HepG2 (cell line): ENCODE results near the gene CNBD2. TPM values are rescaled to one million over a fixed set of nuclear protein-coding genes. Genes with fewer than 3 reads are reported as not detected.

Source experiments
- BRD4 ChIP-seq: sonication (generic); formaldehyde crosslinking; IDR thresholded peaks from 2 replicates; pipeline ENCODE4 v1.4.0; 2020; ENCODE audit warnings: missing genetic modification reagents
- DPF2 ChIP-seq: sonication (generic); formaldehyde crosslinking; IDR thresholded peaks from 2 replicates; pipeline ENCODE4 v1.4.0; 2020; ENCODE audit warnings: mild to moderate bottlenecking, low read depth, missing genetic modification reagents, borderline replicate concordance
- EHMT2 ChIP-seq: fragments of 200-600 bp; sonication (generic); IDR thresholded peaks from 2 replicates; pipeline ENCODE4 v1.7.0; 2017; ENCODE audit warnings: antibody characterized with exemption, low read depth, low read length, borderline replicate concordance
- KDM1A ChIP-seq: IDR thresholded peaks from 2 replicates; pipeline ENCODE4 v1.6.1; 2016; ENCODE audit warnings: missing compliant biosample characterization
- NCOA2 ChIP-seq: sonication (generic); formaldehyde crosslinking; IDR thresholded peaks from 2 replicates; pipeline ENCODE4 v1.8.0; 2022; ENCODE audit warnings: inconsistent platforms
- NONO ChIP-seq, 2 experiments: fragments of 450-650 bp in 1 of 2; sonication (generic) in 1 of 2; formaldehyde crosslinking in 1 of 2; IDR thresholded peaks in 1 of 2; conservative IDR thresholded peaks in 1 of 2; 2 replicates each; pipeline versions ENCODE4 v1.6.1 to v1.8.0; 2017 to 2022; ENCODE audit warnings: mild to moderate bottlenecking in 1 of 2, missing genetic modification reagents in 1 of 2, moderate library complexity in 1 of 2
- PHF21A ChIP-seq: sonication (generic); formaldehyde crosslinking; IDR thresholded peaks from 2 replicates; pipeline ENCODE4 v1.5.0; 2020; ENCODE audit warnings: mild to moderate bottlenecking, missing genetic modification reagents
- RARA ChIP-seq: IDR thresholded peaks from 2 replicates; pipeline ENCODE4 v1.6.1; 2016; ENCODE audit warnings: missing genetic modification reagents, missing compliant biosample characterization
- RFXANK ChIP-seq: IDR thresholded peaks from 2 replicates; pipeline ENCODE4 v1.6.1; 2016
- SOX13 ChIP-seq, 3 experiments: fragments of 450-650 bp in 1 of 3; sonication (generic) in 1 of 3; formaldehyde crosslinking in 1 of 3; IDR thresholded peaks in 2 of 3; conservative IDR thresholded peaks in 1 of 3; 2 replicates each; pipeline versions ENCODE4 v1.5.0 to v1.6.1; 2016 to 2020; ENCODE audit warnings: antibody characterized with exemption in 1 of 3, mild to moderate bottlenecking in 1 of 3, missing compliant biosample characterization in 1 of 3, missing genetic modification reagents in 1 of 3, moderate library complexity in 1 of 3
- TBL1XR1 ChIP-seq: fragments of 150-350 bp; IDR thresholded peaks from 2 replicates; pipeline ENCODE4 v1.6.1; 2014; ENCODE audit warnings: borderline replicate concordance, low read length; ENCODE audit not compliant: partially characterized antibody
- TCF12 ChIP-seq, 2 experiments: fragments of 450-650 bp in 1 of 2; sonication (generic) in 1 of 2; formaldehyde crosslinking in 1 of 2; IDR thresholded peaks; 2 replicates each; pipeline versions ENCODE4 v1.6.1 to v1.8.0; 2017 to 2022; ENCODE audit warnings: antibody characterized with exemption in 1 of 2, mild to moderate bottlenecking in 1 of 2, missing genetic modification reagents in 1 of 2, moderate library complexity in 1 of 2
- ZKSCAN5 ChIP-seq: sonication (generic); formaldehyde crosslinking; IDR thresholded peaks from 2 replicates; pipeline ENCODE4 v1.5.1; 2020; ENCODE audit warnings: mild to moderate bottlenecking, missing genetic modification reagents
- ZNF264 ChIP-seq: sonication (generic); formaldehyde crosslinking; IDR thresholded peaks from 2 replicates; pipeline ENCODE4 v1.4.0; 2020; ENCODE audit warnings: missing genetic modification reagents
- ZNF777 ChIP-seq: sonication (generic); formaldehyde crosslinking; IDR thresholded peaks from 2 replicates; pipeline ENCODE4 v1.4.0; 2020; ENCODE audit warnings: missing genetic modification reagents
- ZSCAN31 ChIP-seq: sonication (generic); formaldehyde crosslinking; IDR thresholded peaks from 2 replicates; pipeline ENCODE4 v1.5.0; 2020; ENCODE audit warnings: low read depth, mild to moderate bottlenecking, missing genetic modification reagents
- polyA plus RNA-seq, 8 experiments: library from polyadenylated mRNA; depleted of rRNA in 3 of 8; stranded (reverse) in 7 of 8; unstranded in 1 of 8; fragments of >200 nt; fragmentation: Illumina TruSeq in 4 of 8; extraction: Trizol in 4 of 8; gene quantifications; 2 replicates each; pipeline versions ENCODE4 v1.2.1 to v1.2.3, GENCODE V29; 2011 to 2016; ENCODE audit warnings: low read depth in 4 of 8, missing spikeins in 1 of 8, mixed read lengths in 1 of 8; ENCODE audit not compliant: insufficient read depth in 1 of 8
- total RNA-seq, 5 experiments: library from RNA; depleted of rRNA; stranded (reverse); fragments of >200 nt; fragmentation: Illumina TruSeq; extraction: Trizol; gene quantifications; 2 replicates each; pipeline ENCODE4 v1.2.3, GENCODE V29; 2016; ENCODE audit warnings: low read depth in 1 of 5
- TF ChIP-seq, protein P1 (sequence below): sonication (generic); formaldehyde crosslinking; IDR thresholded peaks from 2 replicates; pipeline ENCODE4 v1.5.0; 2020; ENCODE audit warnings: missing genetic modification reagents, mild to moderate bottlenecking, borderline replicate concordance
- TF ChIP-seq, protein P2 (sequence below): sonication (generic); formaldehyde crosslinking; IDR thresholded peaks from 2 replicates; pipeline ENCODE4 v1.5.1; 2020; ENCODE audit warnings: missing genetic modification reagents, mild to moderate bottlenecking, borderline replicate concordance
- TF ChIP-seq, protein P3 (sequence below): sonication (generic); formaldehyde crosslinking; IDR thresholded peaks from 2 replicates; pipeline ENCODE4 v1.4.0; 2020; ENCODE audit warnings: mild to moderate bottlenecking, low read depth, missing genetic modification reagents
- TF ChIP-seq, protein P4 (sequence below): sonication (generic); formaldehyde crosslinking; IDR thresholded peaks from 2 replicates; pipeline ENCODE4 v1.8.1; 2023; ENCODE audit warnings: missing genetic modification reagents, mild to moderate bottlenecking, borderline replicate concordance
- TF ChIP-seq, protein P5 (sequence below): sonication (generic); formaldehyde crosslinking; IDR thresholded peaks from 2 replicates; pipeline ENCODE4 v1.8.0; 2022; ENCODE audit warnings: mild to moderate bottlenecking, missing genetic modification reagents, moderate library complexity

Gene CNBD2
- total and polyA plus RNA-seq, 2 of the 13 experiments (the other 11 are each of a cell fraction or from before 2014, with no cell fraction given), result 12.4 to 22.8 TPM

DNA sequence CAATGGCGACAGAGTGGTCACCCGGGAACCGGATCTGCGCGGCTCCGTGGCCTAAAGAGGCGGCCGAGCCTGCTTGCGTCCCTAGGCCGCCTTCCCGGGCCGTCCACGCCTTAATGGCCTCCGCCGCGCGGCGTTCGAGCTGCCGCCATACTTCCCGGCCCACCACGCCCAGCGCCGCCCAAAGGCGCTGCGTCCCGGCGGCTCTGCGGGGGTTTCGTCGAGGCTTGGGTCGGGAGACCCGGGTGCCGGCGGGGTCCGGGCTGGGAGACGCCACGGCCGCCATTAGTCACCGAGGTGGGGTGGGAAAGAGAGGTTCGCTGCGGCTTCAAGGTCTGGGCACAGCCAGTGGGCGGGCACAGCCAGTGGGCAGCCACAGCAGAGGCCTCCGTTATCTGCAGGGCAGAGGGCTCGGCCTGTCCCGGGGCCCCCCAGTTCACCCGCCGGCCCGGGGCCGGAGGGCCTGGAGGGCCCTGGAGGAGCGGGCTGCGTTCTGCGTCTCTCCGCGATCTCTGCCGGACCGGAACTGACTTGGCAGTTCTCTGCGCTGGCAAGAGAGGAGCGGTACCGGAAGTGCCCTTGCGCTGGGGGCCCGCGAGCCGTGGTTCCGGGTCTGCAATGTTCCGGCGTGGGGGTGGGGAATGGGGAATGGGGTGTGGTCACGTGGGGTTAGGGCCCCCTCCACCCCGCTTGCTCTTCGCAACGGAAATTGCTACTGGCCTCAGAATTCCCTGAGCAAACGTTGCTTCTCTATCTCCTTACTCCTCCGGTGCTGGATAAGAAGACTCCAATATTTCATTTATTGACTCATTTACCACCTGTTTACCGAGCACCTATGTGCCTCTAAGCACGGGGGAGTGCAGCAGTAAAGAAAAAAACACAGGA is 82.3 kb downstream of the CNBD2 start (continued):
- TF ChIP-seq, protein P1, sequence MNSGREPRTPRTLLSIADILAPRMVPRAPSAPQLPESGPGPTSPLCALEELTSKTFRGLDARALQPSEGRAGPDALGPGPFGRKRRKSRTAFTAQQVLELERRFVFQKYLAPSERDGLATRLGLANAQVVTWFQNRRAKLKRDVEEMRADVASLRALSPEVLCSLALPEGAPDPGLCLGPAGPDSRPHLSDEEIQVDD (CRISPR knock-in tag), result peak; percentile 51
- peak; percentile 57; the same call in 1 of the 2 replicates for TF ChIP-seq ZKSCAN5
- peak; percentile 64; the same call in 1 of the 2 replicates for TF ChIP-seq NCOA2 (CRISPR knock-in tag)
- TF ChIP-seq NONO (IDR thresholded peaks at IDR 0.05), result no peak
- TF ChIP-seq NONO (CRISPR knock-in tag; conservative IDR thresholded peaks at IDR 0.05), result peak; percentile 100
- peak; percentile 86 for TF ChIP-seq TBL1XR1
- peak; percentile 67; the same call in 1 of the 2 replicates for TF ChIP-seq DPF2
- peak; percentile 99 for TF ChIP-seq ZSCAN31
- peak; percentile 90 for TF ChIP-seq BRD4 (CRISPR knock-in tag)
- TF ChIP-seq, protein P2, sequence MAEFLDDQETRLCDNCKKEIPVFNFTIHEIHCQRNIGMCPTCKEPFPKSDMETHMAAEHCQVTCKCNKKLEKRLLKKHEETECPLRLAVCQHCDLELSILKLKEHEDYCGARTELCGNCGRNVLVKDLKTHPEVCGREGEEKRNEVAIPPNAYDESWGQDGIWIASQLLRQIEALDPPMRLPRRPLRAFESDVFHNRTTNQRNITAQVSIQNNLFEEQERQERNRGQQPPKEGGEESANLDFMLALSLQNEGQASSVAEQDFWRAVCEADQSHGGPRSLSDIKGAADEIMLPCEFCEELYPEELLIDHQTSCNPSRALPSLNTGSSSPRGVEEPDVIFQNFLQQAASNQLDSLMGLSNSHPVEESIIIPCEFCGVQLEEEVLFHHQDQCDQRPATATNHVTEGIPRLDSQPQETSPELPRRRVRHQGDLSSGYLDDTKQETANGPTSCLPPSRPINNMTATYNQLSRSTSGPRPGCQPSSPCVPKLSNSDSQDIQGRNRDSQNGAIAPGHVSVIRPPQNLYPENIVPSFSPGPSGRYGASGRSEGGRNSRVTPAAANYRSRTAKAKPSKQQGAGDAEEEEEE (CRISPR knock-in tag), result peak; percentile 92
- TF ChIP-seq, protein P3, sequence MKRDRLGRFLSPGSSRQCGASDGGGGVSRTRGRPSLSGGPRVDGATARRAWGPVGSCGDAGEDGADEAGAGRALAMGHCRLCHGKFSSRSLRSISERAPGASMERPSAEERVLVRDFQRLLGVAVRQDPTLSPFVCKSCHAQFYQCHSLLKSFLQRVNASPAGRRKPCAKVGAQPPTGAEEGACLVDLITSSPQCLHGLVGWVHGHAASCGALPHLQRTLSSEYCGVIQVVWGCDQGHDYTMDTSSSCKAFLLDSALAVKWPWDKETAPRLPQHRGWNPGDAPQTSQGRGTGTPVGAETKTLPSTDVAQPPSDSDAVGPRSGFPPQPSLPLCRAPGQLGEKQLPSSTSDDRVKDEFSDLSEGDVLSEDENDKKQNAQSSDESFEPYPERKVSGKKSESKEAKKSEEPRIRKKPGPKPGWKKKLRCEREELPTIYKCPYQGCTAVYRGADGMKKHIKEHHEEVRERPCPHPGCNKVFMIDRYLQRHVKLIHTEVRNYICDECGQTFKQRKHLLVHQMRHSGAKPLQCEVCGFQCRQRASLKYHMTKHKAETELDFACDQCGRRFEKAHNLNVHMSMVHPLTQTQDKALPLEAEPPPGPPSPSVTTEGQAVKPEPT (CRISPR knock-in tag), result peak; percentile 89; the same call in 1 of the 2 replicates
- TF ChIP-seq TCF12 (IDR thresholded peaks at IDR 0.05), result no peak
- TF ChIP-seq TCF12 (CRISPR knock-in tag; IDR thresholded peaks at IDR 0.05), result no peak
- peak; percentile 91 for TF ChIP-seq ZNF264
- TF ChIP-seq EHMT2, result peak; percentile 44; the same call in 1 of the 2 replicates
- TF ChIP-seq, protein P4, sequence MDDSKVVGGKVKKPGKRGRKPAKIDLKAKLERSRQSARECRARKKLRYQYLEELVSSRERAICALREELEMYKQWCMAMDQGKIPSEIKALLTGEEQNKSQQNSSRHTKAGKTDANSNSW, result peak; percentile 66; the same call in 1 of the 2 replicates
- peak; percentile 64; the same call in 1 of the 2 replicates for TF ChIP-seq SOX13 (IDR thresholded peaks at IDR 0.05)
- peak in 1 of 2 experiments; percentile 68; a peak in 2 of 4 replicates for TF ChIP-seq SOX13 (CRISPR knock-in tag; conservative IDR thresholded peaks at IDR 0.05 in 1 of 2, IDR thresholded peaks at IDR 0.05 in 1 of 2)
- TF ChIP-seq, protein P5, sequence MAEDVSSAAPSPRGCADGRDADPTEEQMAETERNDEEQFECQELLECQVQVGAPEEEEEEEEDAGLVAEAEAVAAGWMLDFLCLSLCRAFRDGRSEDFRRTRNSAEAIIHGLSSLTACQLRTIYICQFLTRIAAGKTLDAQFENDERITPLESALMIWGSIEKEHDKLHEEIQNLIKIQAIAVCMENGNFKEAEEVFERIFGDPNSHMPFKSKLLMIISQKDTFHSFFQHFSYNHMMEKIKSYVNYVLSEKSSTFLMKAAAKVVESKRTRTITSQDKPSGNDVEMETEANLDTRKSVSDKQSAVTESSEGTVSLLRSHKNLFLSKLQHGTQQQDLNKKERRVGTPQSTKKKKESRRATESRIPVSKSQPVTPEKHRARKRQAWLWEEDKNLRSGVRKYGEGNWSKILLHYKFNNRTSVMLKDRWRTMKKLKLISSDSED, result no peak
- TF ChIP-seq RFXANK, result no peak
- TF ChIP-seq KDM1A (CRISPR knock-in tag), result peak; percentile 69; the same call in 1 of the 2 replicates
- TF ChIP-seq ZNF777 (CRISPR knock-in tag), result no peak
- peak; percentile 65 for TF ChIP-seq RARA (CRISPR knock-in tag)
- TF ChIP-seq PHF21A (CRISPR knock-in tag), result peak; percentile 68
